Central memory CD4-positive, alpha-beta T cell (primary cell): ENCODE data around the gene RAB3A.
"Not testable (repeated sequence)": the region's sequence is repeated elsewhere in the genome, so short reads cannot be mapped to it uniquely, and the experiment has no call there.

ENCODE experiments used
- DNase-seq: peaks from one replicate; pipeline ENCODE4 v3.0.0; 2022

The RAB3A gene

GRCh38 chr19:18167975-18168645 is 35.7 kb downstream of the RAB3A start:
- DNase-seq, result peak; percentile 42

- DNase-seq, result no peak
Measured at GRCh38 chr19:18167011-18167410, 36.8 kb downstream of the RAB3A start.

- DNase-seq, result no peak
Measured at GRCh38 chr19:18165794-18166544, 37.9 kb downstream of the RAB3A start.

- no peak for DNase-seq
Measured at GRCh38 chr19:18164072-18164471, 39.8 kb downstream of the RAB3A start.

GRCh38 chr19:18161636-18162002 is 42.2 kb downstream of the RAB3A start:
- DNase-seq, result no peak

- peak; percentile 80 for DNase-seq
Measured at GRCh38 chr19:18160971-18161635, 42.7 kb downstream of the RAB3A start.

GRCh38 chr19:18160493-18160970 is 43.3 kb downstream of the RAB3A start:
- no peak for DNase-seq

GRCh38 chr19:18159810-18160209 is 44.0 kb downstream of the RAB3A start:
- no peak for DNase-seq

GRCh38 chr19:18159059-18159616 is 44.7 kb downstream of the RAB3A start:
- not testable (repeated sequence) for DNase-seq

- DNase-seq, result no peak
Measured at GRCh38 chr19:18158467-18158866, 45.4 kb downstream of the RAB3A start.

- DNase-seq, result no peak
Measured at GRCh38 chr19:18157465-18158063, 46.3 kb downstream of the RAB3A start.

- no peak for DNase-seq
Measured at GRCh38 chr19:18156841-18157464, 46.9 kb downstream of the RAB3A start.

- no peak for DNase-seq
Measured at GRCh38 chr19:18156268-18156667, 47.6 kb downstream of the RAB3A start.

GRCh38 chr19:18155095-18156087 is 48.5 kb downstream of the RAB3A start:
- no peak for DNase-seq

GRCh38 chr19:18153556-18154134 is 50.2 kb downstream of the RAB3A start:
- no peak for DNase-seq

- DNase-seq, result peak; percentile 100
Measured at GRCh38 chr19:18152817-18153555, 50.9 kb downstream of the RAB3A start, which contains the start of gene PIK3R2. Gene PIK3R2 (plus strand): TSS chr19:18153163. CDS start chr19:18155880, 2,717 bp downstream.

- DNase-seq, result peak; percentile 96
Measured at GRCh38 chr19:18152442-18152816, 51.4 kb downstream of the RAB3A start.

GRCh38 chr19:18150776-18151624 is 52.8 kb downstream of the RAB3A start:
- no peak for DNase-seq

GRCh38 chr19:18149596-18149975 is 54.3 kb downstream of the RAB3A start:
- DNase-seq, result no peak
